Right lobe of liver (tissue), 4 donors: ENCODE data around the gene HNMT.

ENCODE experiments used
- CTCF ChIP-seq, 4 donors: fragments of 200-600 bp in 3 of 4; fragments of 450-650 bp in 1 of 4; IDR thresholded peaks; one replicate each; pipeline versions ENCODE4 v1.5.1 to v1.8.0; 2016 to 2022; ENCODE audit warnings: antibody characterized with exemption in 4 of 4, mild to moderate bottlenecking in 2 of 4
- POLR2A ChIP-seq: fragments of 450-650 bp; IDR thresholded peaks from one replicate; pipeline ENCODE4 v1.6.1; 2017; ENCODE audit warnings: antibody characterized with exemption, mild to moderate bottlenecking
- donor health status: DM: no; HTN: no; CAD: no.
- donor health status: DM: no; HTN: no; CAD: no.
- donor health status: DM: no; HTN: yes; CAD: no.

- TF ChIP-seq CTCF (IDR thresholded peaks at IDR 0.05) (no peak), POLR2A (no peak)
Measured at GRCh38 chr2:137930146-137930545, 34.1 kb upstream of the HNMT start.
